Erythroblast (primary cell): ENCODE data around the gene NBEA.

ENCODE experiments used
- GATA1 ChIP-seq: IDR thresholded peaks from 2 replicates; pipeline ENCODE4 v1.6.1; 2011; ENCODE audit warnings: low read depth, mild to moderate bottlenecking, control low read depth, low read length, moderate library complexity
- POLR2A ChIP-seq: IDR thresholded peaks from 2 replicates; pipeline ENCODE4 v1.6.1; 2011; ENCODE audit warnings: mild to moderate bottlenecking, low read length

- TF ChIP-seq POLR2A (no peak), GATA1 (no peak)
These were observed 742.4 kb downstream of the NBEA start for GRCh38 chr13:35684432-35684831.
